IMR-90 (cell line): ENCODE measurements around the gene NLGN4X. TPM values are rescaled to one million over a fixed set of nuclear protein-coding genes. Genes with fewer than 3 reads are reported as not detected.

Source experiments
- ATAC-seq: fragments of 200-7000 bp; cut with Tn5 transposase; 2 replicates; pipeline ENCODE4 v1.9.1; 2020; ENCODE audit warnings: low read depth, mild to moderate bottlenecking, moderate library complexity
- BruUV-seq: library from RNA; stranded (reverse); fragments of 400-500 nt; replicated peaks from 2 replicates; lab custom pipeline; 2021; lab: Mats Ljungman, UMichigan
- CTCF ChIA-PET: fragments of 300-600 bp; formaldehyde crosslinking; extraction: SDS; loops from one replicate; lab custom pipeline; 2021; ENCODE audit warnings: antibody characterized with exemption; lab: Yijun Ruan, JAX
- POLR2A ChIA-PET: fragments of 300-600 bp; sonication (Branson Sonifier 250); formaldehyde crosslinking; loops from one replicate; lab custom pipeline; 2022; ENCODE audit warnings: antibody characterized with exemption; ENCODE audit not compliant: unreplicated experiment; lab: Charles Lee
- DNase-seq: peaks from one replicate; pipeline ENCODE4 v3.0.0; 2013
- H2AFZ ChIP-seq: replicated peaks from 2 replicates; pipeline ENCODE3; 2013; ENCODE audit warnings: low read length, mild to moderate bottlenecking; ENCODE audit not compliant: poor library complexity
- H2AK5ac ChIP-seq: 2 replicates; pipeline ENCODE4 v1.6.1; 2013; ENCODE audit warnings: low read depth, low read length, inconsistent platforms
- H2AK9ac ChIP-seq: replicated peaks from 2 replicates; pipeline ENCODE3; 2013; ENCODE audit warnings: mild to moderate bottlenecking, low read depth, low read length, moderate library complexity; ENCODE audit not compliant: poor library complexity
- H2BK120ac ChIP-seq: 2 replicates; pipeline ENCODE4 v1.6.1; 2013; ENCODE audit warnings: low read depth, low read length, inconsistent platforms
- H2BK15ac ChIP-seq: 3 replicates; pipeline ENCODE4 v1.6.1; 2013; ENCODE audit warnings: low read depth, low read length, inconsistent platforms
- H2BK20ac ChIP-seq: 2 replicates; pipeline ENCODE4 v1.6.1; 2013; ENCODE audit warnings: low read depth, mild to moderate bottlenecking, inconsistent platforms, low read length, moderate library complexity
- H2BK5ac ChIP-seq: 2 replicates; pipeline ENCODE4 v1.6.1; 2013; ENCODE audit warnings: mild to moderate bottlenecking, low read depth, low read length, inconsistent platforms; ENCODE audit not compliant: poor library complexity, severe bottlenecking
- H3K14ac ChIP-seq: replicated peaks from 2 replicates; pipeline ENCODE4 v1.6.1; 2013; ENCODE audit warnings: low read depth, low read length, inconsistent platforms
- H3K18ac ChIP-seq: 2 replicates; pipeline ENCODE4 v1.6.1; 2013; ENCODE audit warnings: low read depth, low read length, control low read depth
- H3K23ac ChIP-seq: 2 replicates; pipeline ENCODE4 v1.6.1; 2013; ENCODE audit warnings: low read depth, low read length, inconsistent platforms
- H3K27ac ChIP-seq: 2 replicates; pipeline ENCODE4 v1.5.1; 2013; ENCODE audit warnings: mild to moderate bottlenecking, control low read depth, low read length; ENCODE audit not compliant: insufficient read depth
- H3K27me3 ChIP-seq: 2 replicates; pipeline ENCODE4 v1.6.1; 2013; ENCODE audit warnings: low read length; ENCODE audit not compliant: control insufficient read depth, insufficient read depth
- H3K36me3 ChIP-seq: 2 replicates; pipeline ENCODE4 v1.6.1; 2013; ENCODE audit warnings: low read length, mixed read lengths; ENCODE audit not compliant: control insufficient read depth, insufficient read depth
- H3K4ac ChIP-seq: 2 replicates; pipeline ENCODE4 v1.6.1; 2013; ENCODE audit warnings: low read depth, low read length, inconsistent platforms
- H3K4me1 ChIP-seq: 2 replicates; pipeline ENCODE4 v1.6.1; 2013; ENCODE audit warnings: low read length, mixed read lengths; ENCODE audit not compliant: control insufficient read depth, insufficient read depth
- H3K4me2 ChIP-seq: 2 replicates; pipeline ENCODE4 v1.6.1; 2013; ENCODE audit warnings: low read depth, mild to moderate bottlenecking, control low read depth, low read length, moderate library complexity
- H3K4me3 ChIP-seq: 2 replicates; pipeline ENCODE4 v1.5.1; 2013; ENCODE audit warnings: low read depth, mild to moderate bottlenecking, control low read depth, low read length, moderate library complexity; ENCODE audit not compliant: insufficient read depth
- H3K56ac ChIP-seq: 2 replicates; pipeline ENCODE4 v1.6.1; 2013; ENCODE audit warnings: low read length, inconsistent platforms; ENCODE audit not compliant: insufficient read depth; ENCODE audit errors: extremely low read depth
- H3K79me1 ChIP-seq, 2 experiments: 2 replicates each; pipeline ENCODE4 v1.6.1; 2013; ENCODE audit warnings: low read length in 2 of 2, inconsistent platforms in 1 of 2, low read depth in 1 of 2
- H3K9ac ChIP-seq: 2 replicates; pipeline ENCODE4 v1.6.1; 2013; ENCODE audit warnings: low read depth, low read length, control low read depth
- H3K9me1 ChIP-seq: 2 replicates; pipeline ENCODE4 v1.6.1; 2013; ENCODE audit warnings: low read length, inconsistent platforms; ENCODE audit not compliant: insufficient read depth
- H3K9me3 ChIP-seq: 2 replicates; pipeline ENCODE4 v1.6.1; 2013; ENCODE audit warnings: low read length; ENCODE audit not compliant: control insufficient read depth, insufficient read depth
- H4K20me1 ChIP-seq: 2 replicates; pipeline ENCODE4 v1.6.1; 2013; ENCODE audit warnings: low read length, inconsistent platforms; ENCODE audit not compliant: insufficient read depth
- H4K5ac ChIP-seq: 2 replicates; pipeline ENCODE4 v1.6.1; 2013; ENCODE audit warnings: mild to moderate bottlenecking, low read depth, low read length, control low read depth
- H4K8ac ChIP-seq, 2 experiments: 2 replicates each; pipeline ENCODE4 v1.6.1; 2013; ENCODE audit warnings: low read depth in 2 of 2, low read length in 2 of 2, control low read depth in 1 of 2, inconsistent platforms in 1 of 2
- H4K91ac ChIP-seq: 2 replicates; pipeline ENCODE4 v1.6.1; 2013; ENCODE audit warnings: low read depth, low read length, inconsistent platforms; ENCODE audit not compliant: insufficient read depth
- CTCF ChIP-seq: conservative IDR thresholded peaks from 2 replicates; pipeline ENCODE4 v1.5.1; 2012; ENCODE audit warnings: mild to moderate bottlenecking, low read depth, low read length, improper control_type of control experiment
- MXI1 ChIP-seq: IDR thresholded peaks from 2 replicates; pipeline ENCODE4 v1.6.1; 2012; ENCODE audit warnings: low read depth, mild to moderate bottlenecking, low read length, moderate library complexity, borderline replicate concordance
- NFE2L2 ChIP-seq: fragments of 150-350 bp; IDR thresholded peaks from 2 replicates; pipeline ENCODE4 v1.6.1; 2016; ENCODE audit warnings: low read depth, mild to moderate bottlenecking, low read length
- WGBS, 2 experiments: methylation state at CpG; one replicate each; pipeline versions ENCODE4 v1.1.5 to v1.1.7; 2013; ENCODE audit warnings: missing lambda C conversion rate in 2 of 2; ENCODE audit not compliant: insufficient read length in 1 of 2; ENCODE audit errors: extremely low coverage in 2 of 2; 5-methylcytosine and 5-hydroxymethylcytosine counted together
- dilution Hi-C: fragments of 300-500 bp; cut with HindIII; formaldehyde crosslinking; loops from one replicate; pipeline ENCODE4 v1.14.3; 2018; ENCODE audit warnings: low sequenced_read_pairs; ENCODE audit not compliant: unreplicated experiment
- in situ Hi-C: fragments of 300-500 bp; cut with MboI; formaldehyde crosslinking; loops from 3 replicates; pipeline ENCODE4 v1.14.3; 2019; ENCODE audit warnings: low sequenced_read_pairs, inconsistent platforms, mixed read lengths
- intact Hi-C: fragments of 100-400 bp; cut with micrococcal nuclease; formaldehyde crosslinking; loops from 2 replicates; pipeline ENCODE4 v1.10.0; 2022
- polyA plus RNA-seq, 3 experiments: library from polyadenylated mRNA; depleted of rRNA; stranded (reverse); fragments of >200 nt; gene quantifications; 2 replicates each; pipeline ENCODE4 v1.2.3, GENCODE V29; 2012; ENCODE audit warnings: low replicate concordance in 1 of 3
- total RNA-seq: library from RNA; depleted of rRNA; stranded (reverse); fragments of >200 nt; gene quantifications from 2 replicates; pipeline ENCODE4 v1.2.3, GENCODE V29; 2012

The NLGN4X gene
- total and polyA plus RNA-seq, 2 of the 4 experiments (the other 2 are of a cell fraction), result not detected

DNA sequence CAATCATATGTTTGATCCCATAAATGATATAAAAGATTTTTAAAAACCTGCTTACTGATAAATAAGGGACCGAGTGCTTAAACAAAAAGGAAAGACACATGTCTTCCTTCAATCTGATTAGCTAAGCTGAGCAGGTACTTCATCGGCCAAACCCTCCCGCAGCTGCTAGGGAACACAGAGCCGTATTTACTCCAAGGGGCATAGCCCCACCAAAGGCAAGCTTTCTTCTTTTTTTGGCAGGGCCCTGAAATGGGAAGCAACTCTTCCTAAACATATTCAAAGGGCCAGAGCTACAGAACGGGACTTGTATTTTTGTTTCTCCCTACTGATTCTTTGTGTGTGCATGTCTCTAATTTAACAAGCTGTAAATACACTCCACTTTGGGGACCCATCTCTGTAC, 337.3 kb downstream of the NLGN4X start:
- Histone ChIP-seq H3K18ac (no peak overlapping the region), H3K9ac (no peak overlapping the region), H2BK5ac (no peak overlapping the region), H3K56ac (no peak overlapping the region), H3K14ac (no peak overlapping the region), H3K27ac (no peak overlapping the region), H4K20me1 (no peaks in the 10 kb centered on the region), H3K4me1 (no peaks in the 10 kb centered on the region), H3K4me2 (no peak overlapping the region), H2AK5ac (no peak overlapping the region), H4K91ac (no peak overlapping the region), H4K5ac (no peak overlapping the region), H3K27me3 (no peaks in the 10 kb centered on the region), H2BK120ac (no peak overlapping the region), H2AFZ (no peak overlapping the region), H2BK15ac (no peak overlapping the region), H3K9me3 (peaks cover 7% of the 10 kb centered on the region; the same call in 1 of the 2 replicates), H3K4ac (no peak overlapping the region), H3K9me1 (no peaks in the 10 kb centered on the region), H4K8ac (no peak overlapping the region), H3K79me1 (no peaks in the 10 kb centered on the region), H3K4me3 (no peak overlapping the region), H3K23ac (no peak overlapping the region), H2BK20ac (no peak overlapping the region), H3K36me3 (no peaks in the 10 kb centered on the region), H2AK9ac (no peak overlapping the region)
- intact Hi-C loops (no loop called here), in situ Hi-C loops (no loop called here), dilution Hi-C loops (no loop called here)
- DNase-seq, result no peak
- TF ChIP-seq CTCF (no peak), NFE2L2 (no peak), MXI1 (no peak)
- CTCF ChIA-PET, result no interaction called here
- BruUV-seq, result no TSS peak
- POLR2A ChIA-PET, result no interaction called here
- no peak for ATAC-seq
- 63% methylated on average over 2 of the region's 5 CpGs; no CpG with 5 or more reads in 1 of the 2 experiments for WGBS, 2 experiments
